ENCODE results near the gene PDK2.
A peak's percentile ranks its signal among the peaks of the same experiment; 100 is the strongest.

PDK2 gene

GRCh38 chr17:50153650-50154575, 58.8 kb downstream of the PDK2 start:
- no peak for DNase-seq

GRCh38 chr17:50154604-50155003, 59.5 kb downstream of the PDK2 start:
- no peak for DNase-seq

- no peak for DNase-seq
These were observed 60.1 kb downstream of the PDK2 start for GRCh38 chr17:50155115-50155819.

GRCh38 chr17:50157891-50158290, 62.7 kb downstream of the PDK2 start:
- DNase-seq, result no peak

- peak; percentile 93 for DNase-seq
These were observed 66.1 kb downstream of the PDK2 start for GRCh38 chr17:50161023-50161910.

Data from effector CD4-positive, alpha-beta T cell (primary cell).